GM18517 (cell line): Measurements from ENCODE around the gene RILPL1.
"Not testable (repeated sequence)": the region's sequence is repeated elsewhere in the genome, so short reads cannot be mapped to it uniquely, and the experiment has no call there.

Experiments
- ATAC-seq: cut with Tn5 transposase; IDR thresholded peaks from one replicate; pipeline ENCODE4 v1.9.1; 2021; ENCODE audit warnings: mild to moderate bottlenecking, moderate library complexity; ENCODE audit not compliant: unreplicated experiment

RILPL1 gene

DNA sequence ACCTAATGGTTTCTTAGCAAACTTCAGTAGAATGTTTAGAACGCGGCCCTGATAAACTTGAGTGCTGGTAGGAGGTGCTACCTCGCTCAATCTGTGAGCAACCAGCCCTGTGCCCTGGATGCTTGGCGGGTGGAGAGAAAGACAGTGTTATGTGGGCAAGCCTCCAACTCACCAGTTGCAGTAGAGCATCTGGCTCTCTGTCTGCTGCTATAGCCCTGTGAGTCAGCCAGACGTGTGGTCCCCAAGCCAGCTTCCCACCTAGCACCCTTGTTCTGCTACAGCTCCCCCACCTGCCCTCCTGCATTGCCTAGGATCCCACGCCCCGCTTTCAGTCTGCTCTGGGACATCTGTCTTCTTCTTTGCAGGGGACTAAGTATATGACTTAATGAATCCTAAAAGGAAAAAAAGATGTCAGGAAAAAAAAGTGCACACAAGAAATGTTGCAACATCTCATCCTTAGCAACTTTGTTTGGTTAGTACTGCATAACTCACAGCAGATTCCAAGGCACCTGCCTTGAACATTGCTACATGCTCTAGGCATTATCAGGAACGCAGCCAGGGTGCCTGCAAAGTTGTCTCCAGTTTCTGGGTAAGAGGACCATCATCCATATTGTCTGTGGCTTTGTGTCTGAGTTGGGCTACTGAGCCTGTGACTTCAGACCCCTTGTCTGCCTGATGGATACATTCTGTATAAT is 62.0 kb downstream of the RILPL1 start:
- ATAC-seq, result no peak

DNA sequence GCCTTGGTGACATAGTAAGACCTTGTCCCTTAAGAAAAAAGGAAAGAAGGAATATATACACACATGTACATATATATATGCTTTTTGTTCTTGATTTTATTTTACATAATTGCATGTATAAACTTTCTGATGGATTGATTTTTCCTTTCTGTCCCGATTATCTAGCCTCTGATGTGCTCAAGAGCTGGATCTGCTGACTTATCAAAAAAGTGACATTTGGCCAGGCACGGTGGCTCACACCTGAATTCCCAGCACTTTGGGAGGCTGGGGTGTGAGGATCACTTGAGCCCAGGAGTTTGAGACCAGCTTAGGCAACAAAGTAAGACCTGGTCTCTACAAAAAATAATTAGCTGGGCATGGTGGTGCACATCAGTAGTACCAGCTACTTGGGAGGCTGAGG is 63.5 kb downstream of the RILPL1 start:
- no peak for ATAC-seq

- ATAC-seq, result no peak
Measured at GRCh38 chr12:123468786-123469185, 64.7 kb downstream of the RILPL1 start.

GRCh38 chr12:123465084-123465483 is 68.4 kb downstream of the RILPL1 start:
- no peak for ATAC-seq

GRCh38 chr12:123463174-123463573 is 70.3 kb downstream of the RILPL1 start:
- ATAC-seq, result not testable (repeated sequence)

GRCh38 chr12:123457980-123458779 is 75.3 kb downstream of the RILPL1 start, which contains the start of gene SNRNP35:
SNRNP35 (plus strand) TSS chr12:123458139; CDS start chr12:123465541, 7,402 bp downstream.
- peak; percentile 64 for ATAC-seq

GRCh38 chr12:123453165-123453564 is 80.4 kb downstream of the RILPL1 start:
- ATAC-seq, result no peak

DNA sequence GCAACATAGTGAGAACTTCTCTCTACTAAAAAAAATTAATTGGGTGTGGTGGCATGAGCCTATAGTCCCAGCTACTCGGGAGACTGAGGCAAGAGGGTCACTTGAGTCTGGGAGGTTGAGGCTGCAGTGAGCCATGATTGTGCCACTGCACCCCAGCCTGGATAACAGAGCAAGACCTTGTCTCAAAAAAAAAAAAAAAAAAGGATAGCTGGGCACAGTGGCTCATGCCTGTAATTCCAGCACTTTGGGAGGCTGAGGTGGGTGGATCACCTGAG is 81.3 kb downstream of the RILPL1 start:
- not testable (repeated sequence) for ATAC-seq

DNA sequence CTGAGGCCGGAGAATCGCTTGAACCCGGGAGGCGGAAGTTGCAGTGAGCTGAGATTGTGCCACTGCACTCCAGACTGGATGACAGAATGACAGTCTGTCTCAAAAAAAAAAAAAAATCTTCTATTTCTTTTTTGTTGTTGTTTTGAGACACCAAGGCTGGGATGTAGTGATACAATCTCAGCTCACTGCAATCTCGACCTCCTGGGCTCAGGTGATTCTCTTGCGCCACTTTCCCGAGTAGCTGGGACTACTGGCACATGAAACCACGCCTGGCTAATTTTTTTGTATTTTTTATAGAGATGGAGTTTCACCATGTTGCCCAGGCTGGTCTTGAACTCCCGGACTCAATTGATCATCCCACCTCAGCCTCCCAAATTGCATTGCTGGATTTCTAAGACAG is 82.9 kb downstream of the RILPL1 start:
- no peak for ATAC-seq

DNA sequence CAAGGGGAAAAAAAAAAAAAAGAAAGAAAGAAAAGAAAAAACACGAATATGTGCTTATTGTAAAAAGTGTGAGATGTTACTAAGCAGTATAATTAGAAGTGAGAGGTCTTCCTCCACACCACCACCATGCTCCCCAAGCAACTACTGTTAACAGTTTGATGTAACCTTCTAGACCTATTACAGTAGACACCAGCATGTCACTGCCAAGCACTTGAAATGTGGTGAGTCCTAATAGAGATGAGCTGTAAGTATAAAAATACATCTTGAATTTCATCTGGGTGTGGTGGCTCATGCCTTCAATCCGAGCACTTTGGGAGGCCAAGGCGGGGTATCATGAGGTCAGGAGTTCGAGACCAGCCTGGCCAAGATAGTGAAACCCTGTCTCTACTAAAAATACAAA is 83.7 kb downstream of the RILPL1 start:
- no peak for ATAC-seq

GRCh38 chr12:123449249-123449733 is 84.2 kb downstream of the RILPL1 start:
- ATAC-seq, result no peak

DNA sequence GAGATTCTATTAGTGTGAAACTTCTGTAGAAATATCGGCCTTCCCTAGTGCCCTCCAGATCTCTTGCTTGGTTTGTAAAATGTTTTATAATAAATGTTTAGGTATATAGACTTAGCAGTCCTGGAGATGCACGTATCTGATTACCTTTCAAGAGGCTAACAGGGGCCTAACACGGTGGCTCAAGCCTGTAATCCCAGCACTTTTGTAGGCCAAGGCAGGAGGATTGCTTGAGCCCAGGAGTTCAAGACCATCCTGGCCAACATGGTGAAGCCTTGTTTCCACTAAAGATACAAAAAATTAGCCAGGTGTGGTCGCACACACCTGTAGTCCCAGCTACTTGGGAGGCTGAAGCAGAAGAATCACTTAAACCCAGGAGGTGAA is 87.2 kb downstream of the RILPL1 start:
- no peak for ATAC-seq

GRCh38 chr12:123445388-123446332 is 87.9 kb downstream of the RILPL1 start:
- no peak for ATAC-seq

DNA sequence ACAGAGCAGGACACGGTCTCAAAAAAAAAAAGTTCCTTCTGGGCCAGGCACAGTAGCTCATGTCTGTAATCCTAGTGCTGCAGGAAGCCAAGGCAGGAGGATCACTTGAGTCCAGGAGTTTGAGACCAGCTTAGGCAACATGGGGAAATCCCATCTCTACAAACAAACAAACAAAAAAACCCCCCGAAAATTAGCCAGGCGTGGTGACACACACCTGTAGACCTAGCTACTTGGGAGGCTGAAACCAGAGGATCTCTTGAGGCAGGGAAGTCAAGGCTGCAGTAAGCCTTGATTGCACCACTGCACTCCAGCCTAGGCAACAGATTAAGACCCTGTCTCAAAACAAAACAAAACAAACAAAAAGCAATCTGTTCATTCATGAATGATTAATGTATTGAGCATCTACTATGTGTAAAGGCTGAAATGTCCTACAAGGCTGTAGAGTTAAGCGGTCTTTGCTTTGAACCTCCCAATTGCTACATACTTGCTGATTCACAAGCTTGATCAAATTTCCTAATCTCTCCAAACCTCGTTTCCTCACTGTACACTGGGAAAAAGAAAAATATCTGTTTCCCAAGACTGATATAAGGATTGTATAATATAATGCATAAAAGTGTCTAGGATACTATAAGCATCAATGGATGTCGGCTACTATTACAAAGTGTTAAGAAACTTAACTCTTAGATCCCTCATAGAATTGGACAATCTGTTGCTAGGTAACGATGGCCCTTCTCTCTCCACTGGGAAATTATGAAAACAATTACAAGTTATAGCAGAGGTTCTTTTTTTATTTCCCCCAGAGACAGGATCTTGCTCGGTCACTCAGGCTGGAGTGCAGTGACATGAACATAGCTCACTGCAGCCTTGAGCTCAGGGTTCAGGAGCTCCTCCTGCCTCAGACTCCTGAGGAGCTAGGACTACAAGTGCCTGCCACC is 89.2 kb downstream of the RILPL1 start:
- no peak for ATAC-seq

DNA sequence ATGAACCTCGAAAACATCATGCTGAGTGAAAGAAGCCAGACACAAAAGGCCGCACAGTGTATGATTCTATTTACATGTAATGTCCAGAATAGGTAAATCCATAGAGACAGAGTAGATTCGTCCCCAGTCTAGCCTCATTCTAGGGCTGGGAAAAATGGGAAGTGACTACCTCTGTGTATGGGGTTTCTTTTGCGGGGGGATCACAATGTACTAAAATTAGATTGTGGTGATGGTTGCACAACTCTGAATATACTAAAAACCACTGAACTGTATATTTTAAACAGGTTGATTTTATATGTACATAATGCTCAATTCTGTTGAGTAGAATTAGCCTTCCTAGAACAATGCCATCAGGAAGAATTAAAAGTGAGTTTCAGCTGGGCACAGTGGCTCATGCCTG is 90.7 kb downstream of the RILPL1 start:
- no peak for ATAC-seq

DNA sequence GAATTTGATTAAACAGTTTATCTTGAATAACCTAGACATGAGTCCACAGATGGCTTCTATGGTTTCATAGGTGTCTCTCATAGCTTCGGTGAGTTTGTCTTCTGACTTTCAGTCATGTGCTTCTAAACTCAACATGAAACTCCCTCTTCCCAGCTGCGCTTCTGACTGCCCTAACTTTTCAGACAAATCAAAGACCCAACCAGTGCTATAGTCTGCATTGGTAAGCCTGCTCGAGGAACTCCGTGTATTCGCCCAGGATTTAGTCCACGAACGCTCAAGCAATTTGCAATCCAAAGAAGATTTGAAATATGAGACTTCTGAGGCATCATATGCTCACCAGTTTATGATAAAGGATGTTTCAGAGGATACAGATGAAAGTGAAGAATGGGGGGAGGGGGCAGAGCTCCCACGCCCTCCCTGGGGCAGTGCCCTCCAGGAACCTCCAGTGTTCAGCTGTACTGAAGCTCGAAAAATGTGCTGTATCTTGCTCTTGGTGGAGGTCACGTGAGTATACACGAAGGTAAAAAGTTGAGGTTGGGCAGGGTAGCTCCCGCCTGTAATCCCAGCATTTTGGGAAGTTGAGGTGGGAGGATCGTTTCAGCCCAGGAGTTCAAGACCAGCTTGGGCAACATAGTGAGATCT is 91.9 kb downstream of the RILPL1 start:
- ATAC-seq, result peak; percentile 40

DNA sequence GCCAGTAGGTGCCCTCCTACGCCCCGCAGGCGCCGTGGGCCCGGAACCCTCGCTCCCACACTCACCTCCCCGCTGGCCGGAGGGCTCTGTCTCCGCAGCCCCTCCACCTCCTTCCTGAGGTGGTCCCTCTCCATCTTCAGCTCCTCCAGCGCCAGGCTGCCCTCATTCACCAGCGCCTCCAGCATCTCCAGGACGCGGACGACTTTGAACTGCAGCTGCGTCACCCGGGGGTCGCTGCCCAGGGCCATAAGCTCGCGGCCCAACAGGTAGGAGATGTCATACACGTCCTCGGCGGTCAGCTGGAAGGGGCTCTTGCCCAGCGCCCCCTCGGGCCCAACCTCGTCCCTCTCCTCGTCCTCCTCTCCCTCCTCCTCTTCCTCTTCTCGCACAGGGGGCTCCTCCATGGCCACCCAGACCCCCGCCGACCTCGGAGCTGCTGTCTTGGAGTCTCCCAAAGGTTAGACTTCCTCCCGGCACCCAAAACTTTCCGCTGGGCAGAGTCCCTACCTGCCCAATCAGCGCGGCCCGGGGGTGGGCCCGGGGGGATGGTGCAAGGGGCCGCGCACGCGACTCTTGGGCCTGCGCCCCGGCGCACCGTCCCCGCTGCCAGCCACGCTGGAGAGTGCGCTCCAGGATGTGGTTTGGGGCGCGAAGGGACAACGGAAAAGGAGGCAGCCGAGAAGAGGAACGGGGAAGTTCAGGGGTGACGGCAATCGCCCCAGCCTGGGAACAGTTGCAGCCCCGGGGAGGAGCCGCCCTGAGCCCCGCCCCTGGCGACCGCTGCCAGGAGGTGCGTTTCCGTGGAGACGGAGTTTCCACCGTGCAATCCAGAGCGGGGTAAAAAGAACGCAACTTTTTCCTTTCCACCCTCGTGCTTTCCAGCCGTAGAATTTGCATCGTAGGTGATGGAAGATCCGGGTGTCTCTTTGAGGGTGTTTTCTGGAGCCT is 97.2 kb downstream of the RILPL1 start, which contains the start of gene RILPL2:
RILPL2 (minus strand) TSS at position 668 of the 948 bp plus-strand sequence; CDS start at position 404, 264 bp downstream.
- ATAC-seq, result peak; percentile 67

DNA sequence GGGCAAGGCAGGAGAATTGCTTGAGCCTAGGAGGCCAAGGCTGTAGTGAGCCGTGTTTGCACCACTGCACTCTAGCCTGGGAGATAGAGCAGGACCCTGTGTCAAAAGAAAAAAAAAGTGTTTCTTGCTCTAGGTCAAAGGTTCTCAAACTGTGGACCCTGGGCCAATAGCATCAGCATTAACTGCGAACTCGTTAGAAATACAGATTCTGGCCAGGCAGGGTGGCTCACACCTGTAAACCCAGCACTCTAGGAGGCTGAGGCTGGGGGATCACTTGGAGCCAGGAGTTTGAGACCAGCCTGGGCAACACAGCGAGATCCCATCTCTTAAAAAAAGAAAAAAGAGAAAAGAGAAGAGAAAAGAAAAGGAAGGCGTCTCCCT is 97.9 kb downstream of the RILPL1 start:
- no peak for ATAC-seq
